Activated naive CD4-positive, alpha-beta T cell treated with anti-CD3 and anti-CD28 coated beads for 36 hours (primary cell): Measurements from ENCODE around the gene GEMIN5. TPM values are rescaled to one million over a fixed set of nuclear protein-coding genes. Genes with fewer than 3 reads are reported as not detected.
"Not testable (repeated sequence)": the region's sequence is repeated elsewhere in the genome, so short reads cannot be mapped to it uniquely, and the experiment has no call there.

Experiments used
- CTCF ChIA-PET: fragments of 350-600 bp; sonication (Branson Sonifier 250); formaldehyde crosslinking; loops from one replicate; lab custom pipeline; 2021; ENCODE audit warnings: antibody characterized with exemption; lab: Charles Lee
- DNase-seq: peaks from one replicate; pipeline ENCODE4 v3.0.0-alpha.2; 2020
- H3K27ac Mint-ChIP-seq: one replicate; pipeline ENCODE4 v1.8.0; 2021; ENCODE audit warnings: mild to moderate bottlenecking, mixed read lengths
- H3K27me3 Mint-ChIP-seq: one replicate; pipeline ENCODE4 v1.8.0; 2021; ENCODE audit warnings: low read depth, mixed read lengths
- H3K36me3 Mint-ChIP-seq: one replicate; pipeline ENCODE4 v1.8.0; 2021; ENCODE audit warnings: low read depth, mixed read lengths
- H3K4me1 Mint-ChIP-seq: one replicate; pipeline ENCODE4 v1.8.0; 2021; ENCODE audit warnings: low read depth, mixed read lengths
- H3K4me3 Mint-ChIP-seq: one replicate; pipeline ENCODE4 v1.8.0; 2021; ENCODE audit warnings: mild to moderate bottlenecking, moderate library complexity, mixed read lengths
- H3K9me3 Mint-ChIP-seq: one replicate; pipeline ENCODE4 v1.8.0; 2021; ENCODE audit warnings: mixed read lengths
- intact Hi-C: fragments of 100-400 bp; cut with micrococcal nuclease; formaldehyde crosslinking; loops from one replicate; pipeline ENCODE4 v1.15.1; 2023
- total RNA-seq, 2 experiments: library from RNA; stranded (reverse); gene quantifications; one replicate each; pipeline ENCODE4 v1.2.3, GENCODE V29; 2021

GEMIN5 gene
- total RNA-seq, 2 experiments from 2014 or later, result 20.1 to 23.3 TPM

GRCh38 chr5:154940772-154941620, 3.0 kb upstream of the GEMIN5 start, which contains the start of gene MRPL22:
Gene MRPL22, plus strand, starts transcription at chr5:154941073. Its CDS starts 38 bp downstream, at chr5:154941111.
- no peaks in the 10 kb centered on the region for H3K27me3 Mint-ChIP-seq
- peaks cover 36% of the 10 kb centered on the region for H3K4me1 Mint-ChIP-seq
- H3K9me3 Mint-ChIP-seq, result no peaks in the 10 kb centered on the region
- peak within 1 kb of the TSS; percentile 96 for H3K27ac Mint-ChIP-seq
- peak; percentile 97 for DNase-seq
- H3K36me3 Mint-ChIP-seq, result peaks cover 4% of the 10 kb centered on the region
- CTCF ChIA-PET, result no interaction called here
- intact Hi-C loops, result loop anchor here (1.0 to 10.0 kb wide), 3 partner anchors 186 to 903 kb away; partner anchors contain the start of genes FAM114A2, LARP1 and MFAP3
- H3K4me3 Mint-ChIP-seq, result peak within 1 kb of the TSS; percentile 97

GRCh38 chr5:154940375-154940771, 2.4 kb upstream of the GEMIN5 start:
- intact Hi-C loops, result loop anchor here (10.0 kb wide), 1 partner anchor 456 kb away; no protein-coding TSS in a partner anchor
- peak overlapping the region; percentile 96 for H3K27ac Mint-ChIP-seq
- H3K9me3 Mint-ChIP-seq, result no peaks in the 10 kb centered on the region
- peak overlapping the region; percentile 97 for H3K4me3 Mint-ChIP-seq
- DNase-seq, result no peak
- H3K27me3 Mint-ChIP-seq, result no peaks in the 10 kb centered on the region
- peaks cover 7% of the 10 kb centered on the region for H3K36me3 Mint-ChIP-seq
- CTCF ChIA-PET, result no interaction called here
- H3K4me1 Mint-ChIP-seq, result peaks cover 42% of the 10 kb centered on the region

DNA sequence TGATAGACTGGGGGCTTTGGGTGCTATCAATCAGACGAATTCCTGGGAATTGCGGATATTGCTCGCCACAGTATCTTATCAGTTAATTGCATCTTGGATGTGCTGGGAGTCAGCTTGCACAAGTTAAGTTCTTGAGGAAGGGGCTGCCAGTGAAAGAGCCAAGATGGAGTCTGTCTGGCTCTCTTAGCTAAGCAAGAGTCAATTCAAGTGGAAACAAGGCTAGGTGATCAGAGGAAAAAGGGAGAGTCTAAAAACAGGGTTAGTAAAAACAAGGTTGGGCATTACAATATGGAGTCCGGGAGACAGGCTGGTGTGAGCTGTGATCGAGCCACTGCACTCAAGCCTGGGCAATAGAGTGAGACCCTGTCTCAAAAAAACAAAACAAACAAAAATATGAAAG, 1.4 kb upstream of the GEMIN5 start:
- CTCF ChIA-PET, result not testable (repeated sequence)

GRCh38 chr5:154937186-154937717, 759 bp downstream of the GEMIN5 start:
- H3K9me3 Mint-ChIP-seq, result no peaks in the 10 kb centered on the region
- DNase-seq, result no peak
- H3K4me3 Mint-ChIP-seq, result peak overlapping the region; percentile 87
- CTCF ChIA-PET, result interaction anchor here (0.5 to 1.2 kb wide), 4 partner anchors 8 to 1885 kb away, joined by 3 read pairs; no protein-coding TSS in a partner anchor
- intact Hi-C loops, result no loop called here
- no peak overlapping the region for H3K27ac Mint-ChIP-seq
- H3K27me3 Mint-ChIP-seq, result no peaks in the 10 kb centered on the region
- peaks cover 42% of the 10 kb centered on the region for H3K4me1 Mint-ChIP-seq
- H3K36me3 Mint-ChIP-seq, result peaks cover 22% of the 10 kb centered on the region

More for the DNA sequence above, 1.4 kb upstream of the GEMIN5 start:
- H3K27me3 Mint-ChIP-seq, H3K4me3 Mint-ChIP-seq, H3K27ac Mint-ChIP-seq, DNase-seq, intact Hi-C loops, H3K9me3 Mint-ChIP-seq: not testable (repeated sequence)
- Mint-ChIP-seq H3K4me1 (peaks cover 51% of the 10 kb centered on the region), H3K36me3 (peaks cover 16% of the 10 kb centered on the region)

DNA sequence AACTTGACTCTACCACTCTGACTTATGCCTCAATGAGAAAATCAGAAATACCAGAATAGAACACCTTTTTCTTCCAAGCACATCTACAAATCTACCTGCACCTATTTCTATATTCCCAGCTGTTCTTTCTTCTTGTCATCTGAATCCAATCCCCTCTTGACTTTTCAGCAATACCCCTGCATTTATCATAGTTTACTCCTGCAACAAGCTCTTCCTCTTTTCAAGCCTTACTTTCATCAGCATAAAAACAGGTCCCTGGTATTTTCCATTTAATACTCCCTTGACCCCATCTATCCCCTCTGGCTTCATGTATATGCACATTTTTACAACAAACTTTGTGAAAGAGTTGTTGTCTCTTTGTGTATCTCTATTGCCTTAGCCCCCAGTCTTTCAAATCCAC, 3.1 kb downstream of the GEMIN5 start:
- Mint-ChIP-seq H3K9me3 (no peaks in the 10 kb centered on the region), H3K4me1 (peaks cover 36% of the 10 kb centered on the region), H3K27ac (no peak overlapping the region), H3K4me3 (no peak overlapping the region), H3K27me3 (no peaks in the 10 kb centered on the region), H3K36me3 (peaks cover 27% of the 10 kb centered on the region)
- DNase-seq, result no peak
- intact Hi-C loops, result no loop called here
- CTCF ChIA-PET, result interaction anchor here (0.6 to 0.7 kb wide), 2 partner anchors 45 to 970 kb away, joined by 3 read pairs; no protein-coding TSS in a partner anchor

DNA sequence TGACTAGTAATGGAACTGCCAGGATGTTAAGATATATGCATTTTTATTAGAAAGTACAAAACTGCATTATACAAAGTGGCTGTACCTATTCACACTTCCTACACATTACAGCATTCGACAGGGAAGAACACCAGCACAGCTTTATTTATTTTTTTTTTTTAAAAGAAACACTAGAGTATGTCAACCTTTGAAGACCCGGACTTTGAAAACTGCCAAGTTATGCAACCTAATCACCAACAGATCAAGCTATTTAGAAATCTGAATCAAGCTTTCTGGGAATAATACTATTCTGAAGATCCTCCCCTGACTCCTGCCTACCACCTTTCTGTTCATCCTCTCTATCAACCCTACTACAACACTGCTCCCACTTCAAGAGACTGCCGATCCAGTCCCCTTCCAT, 4.5 kb downstream of the GEMIN5 start:
- CTCF ChIA-PET, result interaction anchor here (0.6 kb wide), 1 partner anchor 38 kb away, joined by 3 read pairs; no protein-coding TSS in a partner anchor
- DNase-seq, result no peak
- intact Hi-C loops, result no loop called here
- H3K27me3 Mint-ChIP-seq, result no peaks in the 10 kb centered on the region
- H3K27ac Mint-ChIP-seq, result no peak overlapping the region
- H3K36me3 Mint-ChIP-seq, result peaks cover 28% of the 10 kb centered on the region
- no peaks in the 10 kb centered on the region for H3K9me3 Mint-ChIP-seq
- peaks cover 30% of the 10 kb centered on the region for H3K4me1 Mint-ChIP-seq
- no peak overlapping the region for H3K4me3 Mint-ChIP-seq

GRCh38 chr5:154923441-154924430, 14.3 kb downstream of the GEMIN5 start:
- Mint-ChIP-seq H3K27ac (no peak overlapping the region), H3K4me1 (no peaks in the 10 kb centered on the region), H3K9me3 (no peaks in the 10 kb centered on the region), H3K27me3 (no peaks in the 10 kb centered on the region), H3K4me3 (no peak overlapping the region), H3K36me3 (peaks cover 37% of the 10 kb centered on the region)
- DNase-seq, result no peak
- intact Hi-C loops, result no loop called here
- CTCF ChIA-PET, result interaction anchor here (0.6 kb wide), 1 partner anchor 257 kb away, joined by 3 read pairs; no protein-coding TSS in a partner anchor

GRCh38 chr5:154917757-154918156, 20.3 kb downstream of the GEMIN5 start:
- no peaks in the 10 kb centered on the region for H3K27me3 Mint-ChIP-seq
- no peak overlapping the region for H3K27ac Mint-ChIP-seq
- H3K4me3 Mint-ChIP-seq, result no peak overlapping the region
- intact Hi-C loops, result no loop called here
- H3K4me1 Mint-ChIP-seq, result no peaks in the 10 kb centered on the region
- CTCF ChIA-PET, result no interaction called here
- no peak for DNase-seq
- peaks cover 28% of the 10 kb centered on the region for H3K36me3 Mint-ChIP-seq
- no peaks in the 10 kb centered on the region for H3K9me3 Mint-ChIP-seq

DNA sequence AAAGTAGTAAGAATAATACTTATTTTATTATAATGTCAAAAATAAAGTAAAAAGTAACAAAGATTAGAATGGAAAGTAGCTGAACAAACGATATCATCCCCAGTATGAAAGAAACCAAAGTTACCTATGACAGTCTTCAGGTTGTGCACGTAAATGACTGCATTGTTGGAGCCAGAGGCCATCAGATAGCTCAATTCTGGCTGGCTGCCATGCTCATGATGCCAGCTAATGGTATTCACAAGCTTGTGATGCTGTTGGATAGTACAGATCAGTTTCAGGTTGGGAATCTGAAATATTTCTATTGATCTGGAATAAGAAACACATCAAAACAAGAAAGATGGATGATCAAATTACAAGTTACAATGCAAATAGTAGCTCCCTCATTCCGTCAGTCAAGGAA, 21.1 kb downstream of the GEMIN5 start:
- H3K27me3 Mint-ChIP-seq, result no peaks in the 10 kb centered on the region
- peaks cover 35% of the 10 kb centered on the region for H3K36me3 Mint-ChIP-seq
- H3K4me3 Mint-ChIP-seq, result no peak overlapping the region
- no peaks in the 10 kb centered on the region for H3K4me1 Mint-ChIP-seq
- no peaks in the 10 kb centered on the region for H3K9me3 Mint-ChIP-seq
- no peak overlapping the region for H3K27ac Mint-ChIP-seq
- CTCF ChIA-PET, result interaction anchor here (1.0 kb wide), 1 partner anchor 267 kb away, joined by 3 read pairs; no protein-coding TSS in a partner anchor
- intact Hi-C loops, result no loop called here
- DNase-seq, result no peak

DNA sequence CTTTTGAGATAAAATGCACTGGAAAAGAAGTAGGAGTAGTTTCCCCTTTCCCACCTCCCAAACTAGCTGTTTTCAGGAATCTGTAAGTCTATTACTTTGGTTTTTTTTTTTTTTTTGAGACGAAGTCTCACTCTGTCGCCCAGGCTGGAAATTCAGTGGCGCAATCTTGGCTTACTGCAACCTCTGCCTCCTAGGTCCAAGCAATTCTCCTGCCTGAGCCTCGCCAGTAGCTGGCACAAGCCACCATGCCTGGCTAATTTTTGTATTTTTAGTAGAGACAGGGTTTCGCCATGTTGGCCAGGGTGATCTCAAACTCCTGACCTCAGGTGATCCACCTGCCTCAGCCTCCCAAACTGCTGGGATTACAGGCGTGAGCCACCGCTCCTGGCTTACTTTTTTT, 32.4 kb downstream of the GEMIN5 start:
- DNase-seq, H3K4me3 Mint-ChIP-seq, intact Hi-C loops, H3K27me3 Mint-ChIP-seq, H3K9me3 Mint-ChIP-seq, H3K27ac Mint-ChIP-seq, H3K4me1 Mint-ChIP-seq: not testable (repeated sequence)
- H3K36me3 Mint-ChIP-seq, result peaks cover 33% of the 10 kb centered on the region
- CTCF ChIA-PET, result interaction anchor here (1.5 kb wide), 1 partner anchor 255 kb away, joined by 5 read pairs; no protein-coding TSS in a partner anchor

- Mint-ChIP-seq H3K9me3 (no peaks in the 10 kb centered on the region), H3K4me3 (no peak overlapping the region), H3K27me3 (no peaks in the 10 kb centered on the region), H3K27ac (no peak overlapping the region), H3K4me1 (no peaks in the 10 kb centered on the region), H3K36me3 (peaks cover 45% of the 10 kb centered on the region)
- DNase-seq, result no peak
- intact Hi-C loops, result no loop called here
- CTCF ChIA-PET, result no interaction called here
Observed at GRCh38 chr5:154901913-154902312, 36.1 kb downstream of the GEMIN5 start.
